Melanocyte of skin (primary cell): ENCODE measurements around the gene CD276. TPM values are rescaled to one million over a fixed set of nuclear protein-coding genes. Genes with fewer than 3 reads are reported as not detected.

ENCODE experiments used
- total RNA-seq, 2 donors: library from RNA; depleted of rRNA; stranded (reverse); fragments of >200 nt; gene quantifications; 2 replicates each; pipeline ENCODE4 v1.2.3, GENCODE V29; 2012

The CD276 gene
- 100 to 1,000 TPM; 147 to 166 TPM for total RNA-seq

DNA sequence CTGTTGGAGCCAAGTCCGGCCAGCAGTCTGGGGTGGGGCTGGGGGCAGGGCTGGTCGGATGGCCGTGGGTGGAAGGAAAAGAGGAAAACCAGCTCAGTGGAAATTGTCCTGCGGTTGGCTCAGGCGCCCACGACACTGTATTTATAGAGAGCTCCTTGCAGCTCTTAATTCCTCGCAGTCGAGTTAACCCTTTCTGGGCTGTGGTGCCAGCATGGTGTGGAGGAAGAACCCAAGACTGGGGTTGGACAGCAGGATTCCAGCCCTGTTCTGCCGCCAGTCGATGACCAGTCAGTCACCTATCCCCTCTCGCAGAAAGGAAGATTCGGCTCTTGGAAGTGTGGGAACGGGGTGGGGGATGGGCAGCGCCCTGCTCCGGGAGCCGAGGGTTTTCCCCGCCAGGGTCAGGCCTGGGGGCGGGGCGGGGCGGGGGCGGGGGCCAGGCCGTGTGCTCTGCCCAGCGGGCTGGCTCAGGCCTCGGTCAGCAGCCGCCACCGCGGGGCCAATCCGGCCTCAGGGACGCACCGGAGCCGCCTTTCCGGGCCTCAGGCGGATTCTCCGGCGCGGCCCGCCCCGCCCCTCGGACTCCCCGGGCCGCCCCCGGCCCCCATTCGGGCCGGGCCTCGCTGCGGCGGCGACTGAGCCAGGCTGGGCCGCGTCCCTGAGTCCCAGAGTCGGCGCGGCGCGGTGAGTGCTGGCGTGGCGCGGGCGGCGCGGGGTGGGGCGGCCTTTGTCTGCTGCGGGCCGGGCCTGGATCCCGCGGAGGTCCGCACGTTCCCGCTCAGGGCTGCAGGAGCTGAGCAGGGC lies at the start of gene CD276:
Gene CD276, plus strand, starts transcription at position 607 of the 804 bp plus-strand sequence. CDS start 15,257 bp downstream, outside the sequence.

DNA sequence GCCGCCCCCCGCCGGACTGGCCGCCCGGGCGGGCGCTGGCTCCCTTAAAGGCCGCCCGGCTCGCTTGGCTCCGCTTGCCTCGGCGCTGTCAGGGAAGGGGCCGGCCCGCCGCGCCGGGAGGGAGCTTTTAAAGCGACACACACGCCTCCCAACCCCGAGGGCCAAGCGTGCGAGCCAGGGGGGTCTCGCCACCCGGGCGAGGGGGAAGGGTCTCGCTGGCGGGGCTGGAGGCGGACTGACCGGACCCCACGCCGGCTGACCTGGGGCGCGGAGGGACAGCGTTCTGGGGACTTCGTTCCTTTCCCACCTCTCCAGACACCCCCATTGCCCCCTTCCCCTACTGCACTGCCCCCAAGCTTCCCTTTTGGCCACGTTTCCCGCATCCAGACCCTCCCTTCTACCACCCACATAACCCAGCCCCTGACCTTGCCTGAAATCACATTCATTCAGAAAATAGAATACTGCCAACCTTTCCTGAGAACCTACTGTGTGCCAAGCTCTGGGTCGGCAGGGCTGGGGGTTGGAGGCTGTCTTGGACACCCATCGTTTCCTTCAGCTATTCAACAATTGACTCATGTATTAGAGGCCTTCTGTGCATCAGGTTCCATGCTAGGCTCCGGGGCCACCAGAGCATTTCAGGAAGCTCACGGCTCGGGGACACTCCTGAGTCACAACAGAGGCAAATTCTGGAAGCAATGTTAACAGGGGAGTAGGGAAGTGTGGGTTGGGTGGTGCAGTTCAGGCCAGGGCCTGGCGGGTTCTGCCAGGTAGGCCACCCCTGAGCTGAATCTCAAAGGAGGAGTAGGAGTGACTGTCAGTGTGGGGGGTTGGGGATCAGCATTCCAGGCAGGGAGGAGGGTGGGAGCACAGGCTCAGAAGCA lies 69.3 kb downstream of the CD276 start, which contains the start of gene INSYN1:
Gene INSYN1, minus strand, starts transcription at position 102 of the 881 bp plus-strand sequence. CDS start 2,221 bp downstream, outside the sequence.

Other genes starting within 250 kb of the CD276 start
- not detected for gene REC114, start 241.2 kb upstream of the CD276 start, total RNA-seq
- 10 to 100 TPM; 88.4 to 89.2 TPM for gene NPTN, start 51.0 kb upstream of the CD276 start, total RNA-seq
- gene INSYN1, start 69.0 kb downstream of the CD276 start, total RNA-seq, result 10 to 100 TPM in 1 of 2 donors, 1 to 10 TPM in 1; 4.0 to 22.4 TPM
- gene TBC1D21, start 189.2 kb downstream of the CD276 start, total RNA-seq, result not detected
- 1 to 10 TPM; 1.7 to 4.5 TPM for gene LOXL1, start 242.1 kb downstream of the CD276 start, total RNA-seq